CD4-positive, alpha-beta memory T cell (primary cell): Measurements from ENCODE around the gene CROCC2. TPM values are rescaled to one million over a fixed set of nuclear protein-coding genes. Genes with fewer than 3 reads are reported as not detected.

Experiments
- CTCF ChIA-PET: fragments of 350-600 bp; sonication (Branson Sonifier 250); formaldehyde crosslinking; loops from one replicate; lab custom pipeline; 2021; ENCODE audit warnings: inconsistent platforms; ENCODE audit not compliant: partially characterized antibody; lab: Charles Lee
- POLR2A ChIA-PET: fragments of 350-600 bp; sonication (Branson Sonifier 250); formaldehyde crosslinking; loops from one replicate; lab custom pipeline; 2021; ENCODE audit not compliant: partially characterized antibody; lab: Charles Lee
- DNase-seq, 5 donors: peaks; one replicate each; pipeline versions ENCODE4 v3.0.0 to v3.0.0-alpha.2; 2020 to 2022; ENCODE audit warnings: mixed read lengths in 1 of 5
- H3K27ac ChIP-seq: one replicate; pipeline ENCODE4 v1.7.0; 2013; ENCODE audit warnings: low read depth, low read length
- H3K27me3 ChIP-seq: 2 replicates; pipeline ENCODE4 v1.7.0; 2013; ENCODE audit warnings: mild to moderate bottlenecking, low read length, moderate library complexity; ENCODE audit not compliant: insufficient read depth
- H3K36me3 ChIP-seq: 2 replicates; pipeline ENCODE4 v1.7.0; 2013; ENCODE audit warnings: mild to moderate bottlenecking, low read length, moderate library complexity; ENCODE audit not compliant: insufficient read depth
- H3K4me1 ChIP-seq: 2 replicates; pipeline ENCODE4 v1.7.0; 2013; ENCODE audit warnings: mild to moderate bottlenecking, low read length, moderate library complexity; ENCODE audit not compliant: insufficient read depth
- H3K4me3 ChIP-seq, 2 donors: one replicate each; pipeline ENCODE4 v1.7.0; 2013; ENCODE audit warnings: low read length in 2 of 2, mild to moderate bottlenecking in 1 of 2
- H3K9me3 ChIP-seq, 2 donors: one replicate each; pipeline ENCODE4 v1.7.0; 2013; ENCODE audit warnings: low read length in 2 of 2, control low read depth in 1 of 2; ENCODE audit not compliant: control insufficient read depth in 1 of 2
- H3K27ac Mint-ChIP-seq, 7 donors: one replicate each; pipeline ENCODE4 v1.8.0; 2020 to 2021; ENCODE audit warnings: mixed read lengths in 7 of 7, mild to moderate bottlenecking in 6 of 7, inconsistent platforms in 3 of 7, moderate library complexity in 3 of 7
- H3K27me3 Mint-ChIP-seq, 2 donors: one replicate each; pipeline ENCODE4 v1.8.0; 2020 to 2021; ENCODE audit warnings: mixed read lengths in 2 of 2
- H3K36me3 Mint-ChIP-seq, 2 donors: one replicate each; pipeline ENCODE4 v1.8.0; 2020 to 2021; ENCODE audit warnings: mixed read lengths in 2 of 2, inconsistent platforms in 1 of 2, mild to moderate bottlenecking in 1 of 2
- H3K4me1 Mint-ChIP-seq, 4 donors: one replicate each; pipeline ENCODE4 v1.8.0; 2020 to 2021; ENCODE audit warnings: mixed read lengths in 4 of 4, mild to moderate bottlenecking in 1 of 4
- H3K4me3 Mint-ChIP-seq, 8 donors: one replicate each; pipeline ENCODE4 v1.8.0; 2020 to 2021; ENCODE audit warnings: mixed read lengths in 8 of 8, mild to moderate bottlenecking in 7 of 8, moderate library complexity in 6 of 8, inconsistent platforms in 3 of 8
- H3K9me3 Mint-ChIP-seq, 8 donors: one replicate each; pipeline ENCODE4 v1.8.0; 2020 to 2021; ENCODE audit warnings: mixed read lengths in 8 of 8, mild to moderate bottlenecking in 5 of 8, inconsistent platforms in 3 of 8, moderate library complexity in 1 of 8
- intact Hi-C: fragments of 100-400 bp; cut with micrococcal nuclease; formaldehyde crosslinking; loops from one replicate; pipeline ENCODE4 v1.15.1; 2023
- polyA plus RNA-seq, 2 donors: library from polyadenylated mRNA; unstranded; fragments of 300-500 nt; fragmentation: Illumina TruSeq; gene quantifications; one replicate each; pipeline ENCODE4 v1.2.3, GENCODE V29; 2021
- total RNA-seq, 2 experiments: library from RNA; stranded (reverse); gene quantifications; one replicate each; pipeline ENCODE4 v1.2.3, GENCODE V29; 2021

The CROCC2 gene
- total and polyA plus RNA-seq, 4 experiments from 2014 or later, result not detected

DNA sequence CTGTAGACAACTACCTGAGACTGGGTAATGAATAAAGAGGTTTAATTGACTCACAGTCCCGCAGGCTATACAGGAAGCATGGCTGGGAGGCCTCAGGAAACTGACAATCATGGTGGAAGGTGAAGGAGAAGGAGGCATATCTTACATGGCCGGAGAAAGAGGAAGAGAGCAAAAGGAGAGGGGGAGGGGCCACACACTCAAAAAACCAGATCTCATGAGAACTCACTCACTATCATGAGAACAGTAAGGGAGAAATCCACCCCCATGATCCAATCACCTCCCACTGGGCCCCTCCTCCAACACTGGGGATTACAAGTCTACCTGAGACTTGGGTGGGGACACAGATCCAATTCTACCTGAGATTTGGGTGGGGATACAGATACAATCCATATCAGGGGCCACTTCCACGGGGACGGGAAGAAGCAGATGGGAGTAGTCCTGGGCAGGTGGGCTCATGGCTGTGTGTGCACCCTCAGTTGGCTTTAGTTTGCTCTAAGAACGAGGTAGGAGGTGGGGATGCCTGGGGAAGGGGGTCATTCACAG lies 20.0 kb upstream of the CROCC2 start:
- no peak overlapping the region for H3K27ac ChIP-seq
- H3K27me3 ChIP-seq, result no peaks in the 10 kb centered on the region
- no peak overlapping the region for H3K4me3 ChIP-seq
- peaks cover 0 to 2% (median 0%) of the 10 kb centered on the region in 8 donors for H3K9me3 Mint-ChIP-seq
- no peaks in the 10 kb centered on the region for H3K36me3 ChIP-seq
- H3K9me3 ChIP-seq, result no peaks in the 10 kb centered on the region
- H3K36me3 Mint-ChIP-seq, result no peaks in the 10 kb centered on the region
- no peak overlapping the region for H3K27ac Mint-ChIP-seq
- H3K4me1 ChIP-seq, result no peaks in the 10 kb centered on the region
- ChIA-PET POLR2A (no interaction called here), CTCF (no interaction called here)
- no peaks in the 10 kb centered on the region for H3K27me3 Mint-ChIP-seq
- DNase-seq, result no peak
- no peaks in the 10 kb centered on the region for H3K4me1 Mint-ChIP-seq
- intact Hi-C loops, result no loop called here
- H3K4me3 Mint-ChIP-seq, result no peak overlapping the region

DNA sequence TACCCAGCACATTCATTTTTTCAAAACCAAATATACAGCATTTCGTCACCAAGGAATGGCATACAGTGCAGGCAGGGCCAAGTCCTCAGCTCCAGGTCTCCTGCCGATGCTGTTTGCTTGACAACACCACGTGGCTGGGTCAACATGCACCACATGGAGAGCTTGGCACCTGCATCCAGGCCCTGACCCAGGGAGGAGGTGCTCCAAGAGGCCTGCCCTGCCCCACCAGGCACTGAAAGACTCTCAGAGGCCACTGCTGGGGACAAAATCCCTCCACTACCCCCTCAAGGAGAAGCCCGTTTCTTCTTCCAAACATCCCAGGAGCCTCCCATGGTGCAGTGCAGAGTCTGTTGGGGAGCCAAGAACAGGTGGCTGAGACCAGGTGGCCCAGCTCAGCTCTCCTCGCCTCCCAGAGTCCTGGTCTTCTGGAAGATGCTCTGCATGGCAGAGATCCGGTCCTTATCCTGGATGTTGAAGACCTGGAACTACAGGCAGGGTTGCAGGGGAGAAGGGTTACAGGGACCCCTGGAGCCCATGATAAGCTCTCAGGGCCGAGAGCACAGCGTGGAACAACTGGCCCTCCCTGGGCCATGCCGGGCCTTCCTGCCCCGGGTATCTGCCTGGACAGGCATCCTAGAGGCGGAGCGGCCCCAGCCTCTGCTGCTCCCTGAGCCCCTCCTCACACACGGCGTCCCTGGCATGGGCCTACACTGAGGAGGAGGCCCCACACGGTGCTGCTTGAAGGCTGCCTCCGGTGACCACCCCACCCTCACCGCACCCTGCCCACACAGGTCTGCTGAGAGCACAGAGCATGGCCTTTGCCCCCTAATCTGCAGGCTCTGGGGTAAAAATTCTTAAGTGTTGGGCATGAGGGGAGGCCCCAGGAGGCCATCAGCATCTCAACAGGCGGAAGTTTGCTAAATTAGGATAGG lies 19.2 kb upstream of the CROCC2 start:
- H3K36me3 ChIP-seq, result no peaks in the 10 kb centered on the region
- H3K27ac ChIP-seq, result no peak overlapping the region
- no peaks in the 10 kb centered on the region for H3K4me1 ChIP-seq
- no peaks in the 10 kb centered on the region for H3K27me3 ChIP-seq
- H3K4me3 Mint-ChIP-seq, result no peak overlapping the region
- H3K4me1 Mint-ChIP-seq, result no peaks in the 10 kb centered on the region
- CTCF ChIA-PET, result no interaction called here
- no peaks in the 10 kb centered on the region for H3K36me3 Mint-ChIP-seq
- POLR2A ChIA-PET, result no interaction called here
- H3K9me3 Mint-ChIP-seq, result peaks cover 0 to 2% (median 0%) of the 10 kb centered on the region in 8 donors
- intact Hi-C loops, result no loop called here
- H3K4me3 ChIP-seq, result no peak overlapping the region
- H3K27ac Mint-ChIP-seq, result no peak overlapping the region
- no peak for DNase-seq
- H3K27me3 Mint-ChIP-seq, result no peaks in the 10 kb centered on the region
- no peaks in the 10 kb centered on the region for H3K9me3 ChIP-seq

DNA sequence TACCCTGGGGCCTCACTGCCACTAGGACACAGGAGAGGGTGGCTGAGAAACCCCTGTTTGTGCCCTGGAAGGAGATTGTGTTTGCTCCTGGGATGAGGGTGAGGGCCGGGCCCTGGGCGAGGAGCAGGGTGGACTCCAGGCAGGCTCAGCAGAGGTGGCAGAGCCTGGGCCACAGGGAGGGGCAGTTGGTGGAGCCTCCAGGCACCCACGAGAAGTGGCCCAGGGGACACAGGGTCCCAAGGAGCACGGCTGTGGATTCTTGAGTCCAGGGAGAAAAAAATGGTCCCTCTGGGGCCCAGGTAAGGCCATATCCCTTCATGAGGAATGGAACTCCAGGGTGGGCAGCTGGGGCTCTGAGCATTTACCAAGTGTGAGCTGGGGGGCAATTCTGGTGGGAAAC lies 18.5 kb upstream of the CROCC2 start:
- Mint-ChIP-seq H3K4me3 (no peak overlapping the region), H3K36me3 (no peaks in the 10 kb centered on the region), H3K27me3 (no peaks in the 10 kb centered on the region), H3K9me3 (peaks cover 0 to 2% (median 0%) of the 10 kb centered on the region in 8 donors), H3K27ac (no peak overlapping the region), H3K4me1 (no peaks in the 10 kb centered on the region)
- Histone ChIP-seq H3K9me3 (no peaks in the 10 kb centered on the region), H3K27ac (no peak overlapping the region), H3K4me1 (no peaks in the 10 kb centered on the region), H3K4me3 (no peak overlapping the region), H3K27me3 (no peaks in the 10 kb centered on the region), H3K36me3 (no peaks in the 10 kb centered on the region)
- intact Hi-C loops, result no loop called here
- no peak for DNase-seq
- POLR2A ChIA-PET, result no interaction called here
- CTCF ChIA-PET, result no interaction called here

DNA sequence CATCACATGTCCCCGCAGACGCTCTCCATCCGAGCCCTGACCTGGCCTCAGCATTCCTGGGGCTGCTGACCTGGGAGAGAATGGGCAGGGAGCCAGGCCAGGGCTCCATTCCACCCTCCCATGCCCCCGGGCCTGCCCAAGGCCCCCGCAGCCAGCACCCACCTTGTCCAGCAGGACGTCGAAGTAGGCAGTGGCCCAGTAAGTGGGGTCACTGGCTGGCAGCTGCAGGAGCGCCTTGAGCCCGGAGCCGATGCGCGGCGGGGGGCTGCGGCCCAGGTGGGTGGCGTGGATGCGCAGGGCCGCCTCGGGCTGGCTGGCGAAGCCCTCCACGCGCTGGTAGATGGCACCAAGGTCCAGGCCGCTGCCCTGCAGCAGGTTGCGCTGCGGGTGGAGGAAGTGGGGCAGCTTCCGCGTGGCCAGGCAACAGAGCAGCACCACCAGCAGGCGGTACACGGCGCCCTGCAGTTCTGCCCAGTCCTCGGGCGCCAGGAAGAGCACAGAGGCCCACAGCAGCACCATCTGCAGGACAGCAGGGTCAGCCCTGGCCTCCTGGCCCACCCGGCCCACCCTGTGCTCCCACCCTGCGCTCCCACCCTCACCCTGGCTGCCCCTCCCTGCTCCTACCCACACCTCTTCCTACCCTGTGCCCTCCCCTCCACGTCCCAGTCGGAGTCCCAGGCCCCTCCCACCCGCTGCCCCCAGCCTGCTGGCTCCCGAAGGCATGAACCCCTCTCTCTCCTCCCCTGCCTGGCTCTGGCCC lies 17.8 kb upstream of the CROCC2 start:
- H3K36me3 Mint-ChIP-seq, result no peaks in the 10 kb centered on the region
- H3K9me3 ChIP-seq, result no peaks in the 10 kb centered on the region
- H3K9me3 Mint-ChIP-seq, result peaks cover 0 to 2% (median 0%) of the 10 kb centered on the region in 8 donors
- H3K27me3 ChIP-seq, result no peaks in the 10 kb centered on the region
- ChIA-PET POLR2A (no interaction called here), CTCF (no interaction called here)
- H3K4me1 Mint-ChIP-seq, result no peaks in the 10 kb centered on the region
- intact Hi-C loops, result no loop called here
- H3K27ac Mint-ChIP-seq, result no peak overlapping the region
- no peaks in the 10 kb centered on the region for H3K36me3 ChIP-seq
- no peak for DNase-seq
- H3K27me3 Mint-ChIP-seq, result no peaks in the 10 kb centered on the region
- no peaks in the 10 kb centered on the region for H3K4me1 ChIP-seq
- no peak overlapping the region for H3K4me3 Mint-ChIP-seq
- H3K4me3 ChIP-seq, result no peak overlapping the region
- no peak overlapping the region for H3K27ac ChIP-seq

DNA sequence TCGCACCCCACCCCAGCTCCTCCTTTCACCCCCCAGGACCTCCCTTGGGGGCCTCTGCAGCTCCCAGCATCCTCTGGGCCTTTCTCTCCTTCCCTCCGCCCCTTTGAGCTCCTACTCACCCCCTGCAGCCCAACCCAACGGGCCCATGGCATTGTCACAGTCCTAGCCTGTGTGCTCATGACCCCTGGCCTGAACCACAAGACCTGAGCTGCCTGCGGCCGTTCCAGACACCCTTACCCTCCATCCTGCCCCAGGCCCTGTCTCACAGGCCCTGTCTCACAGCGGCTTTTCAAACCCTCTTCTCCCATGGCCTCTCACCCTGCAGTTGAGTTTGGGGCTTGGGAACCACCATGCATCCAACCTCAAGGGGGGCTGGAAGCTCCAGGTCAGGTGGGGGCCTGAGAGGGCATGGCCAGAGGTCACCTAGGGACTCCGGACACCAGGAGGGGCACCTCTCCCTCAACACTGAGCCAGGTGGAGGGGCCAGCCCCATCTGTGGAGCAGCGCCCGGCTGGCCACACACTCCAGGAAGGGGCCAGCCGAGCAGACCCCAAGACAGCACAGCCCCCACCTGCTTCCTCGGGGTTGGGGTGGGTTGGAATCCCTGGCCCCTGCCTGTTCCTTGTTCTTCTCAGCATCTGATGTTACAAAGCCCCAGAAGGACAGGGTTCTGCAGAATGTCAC lies 17.1 kb upstream of the CROCC2 start:
- CTCF ChIA-PET, result no interaction called here
- POLR2A ChIA-PET, result no interaction called here
- H3K4me3 Mint-ChIP-seq, result no peak overlapping the region
- Histone ChIP-seq H3K4me3 (no peak overlapping the region), H3K9me3 (no peaks in the 10 kb centered on the region), H3K36me3 (no peaks in the 10 kb centered on the region), H3K4me1 (no peaks in the 10 kb centered on the region), H3K27ac (no peak overlapping the region), H3K27me3 (no peaks in the 10 kb centered on the region)
- no peak overlapping the region for H3K27ac Mint-ChIP-seq
- DNase-seq, result no peak
- H3K9me3 Mint-ChIP-seq, result peaks cover 0 to 2% (median 0%) of the 10 kb centered on the region in 8 donors
- no peaks in the 10 kb centered on the region for H3K27me3 Mint-ChIP-seq
- intact Hi-C loops, result no loop called here
- H3K4me1 Mint-ChIP-seq, result no peaks in the 10 kb centered on the region
- no peaks in the 10 kb centered on the region for H3K36me3 Mint-ChIP-seq

DNA sequence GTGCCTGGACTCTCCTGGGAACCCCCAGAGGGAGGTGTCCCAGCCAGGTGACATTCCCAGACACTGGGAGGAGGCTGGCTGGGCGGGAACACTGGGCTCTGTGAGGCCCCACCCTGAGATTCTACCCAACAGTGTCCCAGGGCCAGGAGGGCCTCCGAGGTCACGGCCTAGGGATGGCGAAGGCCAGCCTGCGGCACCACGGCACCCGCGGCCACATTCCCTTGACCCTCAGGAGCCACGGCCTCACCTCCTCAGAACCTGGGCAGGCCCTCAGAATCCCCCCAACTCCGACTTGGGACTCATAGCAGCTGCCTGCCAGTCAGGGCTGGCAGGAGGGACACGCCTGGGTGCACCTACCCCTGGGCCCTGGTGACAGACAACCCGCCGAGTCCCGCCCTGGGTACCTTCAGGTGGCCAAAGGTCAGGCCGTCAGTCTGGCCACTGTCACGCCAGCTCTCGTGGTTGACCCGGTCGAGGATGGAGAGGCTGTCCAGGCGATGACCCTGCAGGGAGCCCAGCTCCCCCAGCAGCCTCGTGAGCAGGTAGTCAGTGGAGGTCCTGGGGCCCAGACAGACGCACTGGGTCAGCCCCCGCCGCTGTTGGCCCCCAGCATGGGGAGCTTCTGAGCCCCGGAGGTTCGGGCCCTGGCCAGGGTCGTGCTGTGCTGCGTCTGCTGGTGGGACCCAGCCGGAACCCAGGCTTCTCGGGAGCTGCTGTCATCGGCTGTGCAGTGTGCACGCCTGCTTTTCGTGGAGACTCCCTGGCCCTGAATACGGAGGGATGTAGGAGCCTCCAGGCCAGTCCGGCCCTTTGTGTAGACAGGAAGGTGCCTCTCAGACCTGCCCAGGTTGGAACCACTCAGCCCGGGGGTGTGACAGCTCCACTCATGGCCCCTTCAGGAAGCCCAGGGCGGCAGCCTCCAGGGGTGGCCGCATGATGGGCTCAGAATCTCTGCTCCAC lies 16.3 kb upstream of the CROCC2 start:
- Histone ChIP-seq H3K27me3 (no peaks in the 10 kb centered on the region), H3K9me3 (no peaks in the 10 kb centered on the region), H3K36me3 (no peaks in the 10 kb centered on the region), H3K27ac (no peak overlapping the region), H3K4me1 (no peaks in the 10 kb centered on the region), H3K4me3 (no peak overlapping the region)
- peaks cover 0 to 2% (median 0%) of the 10 kb centered on the region in 8 donors for H3K9me3 Mint-ChIP-seq
- no peak for DNase-seq
- intact Hi-C loops, result no loop called here
- no peaks in the 10 kb centered on the region for H3K27me3 Mint-ChIP-seq
- H3K4me3 Mint-ChIP-seq, result no peak overlapping the region
- ChIA-PET CTCF (no interaction called here), POLR2A (no interaction called here)
- H3K36me3 Mint-ChIP-seq, result no peaks in the 10 kb centered on the region
- no peak overlapping the region for H3K27ac Mint-ChIP-seq
- H3K4me1 Mint-ChIP-seq, result no peaks in the 10 kb centered on the region
